HFF-Myc (cell line): ENCODE data around the gene EXOC3L2.

Experiments used
- DNase-seq: peaks from one replicate; pipeline ENCODE4 v3.0.0-alpha.2; 2011; ENCODE audit warnings: low read depth; ENCODE audit errors: extremely low read depth
- H3K4me3 ChIP-seq: replicated peaks from 2 replicates; pipeline ENCODE4 v1.5.1; 2011; ENCODE audit warnings: low read depth, mild to moderate bottlenecking, control low read depth, low read length
- TF ChIP-seq, protein P1 (sequence below): IDR thresholded peaks from 2 replicates; pipeline ENCODE4 v1.5.1; 2012; ENCODE audit warnings: mild to moderate bottlenecking, low read depth, low read length, control low read depth; ENCODE audit errors: missing control alignments

Gene EXOC3L2

GRCh38 chr19:45245334-45245787, at the start of gene EXOC3L2:
EXOC3L2 (minus strand) TSS chr19:45245407; CDS start chr19:45239045, 6,362 bp downstream.
- TF ChIP-seq, protein P1, sequence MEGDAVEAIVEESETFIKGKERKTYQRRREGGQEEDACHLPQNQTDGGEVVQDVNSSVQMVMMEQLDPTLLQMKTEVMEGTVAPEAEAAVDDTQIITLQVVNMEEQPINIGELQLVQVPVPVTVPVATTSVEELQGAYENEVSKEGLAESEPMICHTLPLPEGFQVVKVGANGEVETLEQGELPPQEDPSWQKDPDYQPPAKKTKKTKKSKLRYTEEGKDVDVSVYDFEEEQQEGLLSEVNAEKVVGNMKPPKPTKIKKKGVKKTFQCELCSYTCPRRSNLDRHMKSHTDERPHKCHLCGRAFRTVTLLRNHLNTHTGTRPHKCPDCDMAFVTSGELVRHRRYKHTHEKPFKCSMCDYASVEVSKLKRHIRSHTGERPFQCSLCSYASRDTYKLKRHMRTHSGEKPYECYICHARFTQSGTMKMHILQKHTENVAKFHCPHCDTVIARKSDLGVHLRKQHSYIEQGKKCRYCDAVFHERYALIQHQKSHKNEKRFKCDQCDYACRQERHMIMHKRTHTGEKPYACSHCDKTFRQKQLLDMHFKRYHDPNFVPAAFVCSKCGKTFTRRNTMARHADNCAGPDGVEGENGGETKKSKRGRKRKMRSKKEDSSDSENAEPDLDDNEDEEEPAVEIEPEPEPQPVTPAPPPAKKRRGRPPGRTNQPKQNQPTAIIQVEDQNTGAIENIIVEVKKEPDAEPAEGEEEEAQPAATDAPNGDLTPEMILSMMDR = no peak
- DNase-seq = no peak
- H3K4me3 ChIP-seq = no peak within 1 kb of the TSS

GRCh38 chr19:45294291-45295029, 49.3 kb upstream of the EXOC3L2 start:
- TF ChIP-seq, protein P1 = no peak
- no peak overlapping the region for H3K4me3 ChIP-seq
- no peak for DNase-seq

GRCh38 chr19:45293682-45294081, 48.5 kb upstream of the EXOC3L2 start:
- no peak overlapping the region for H3K4me3 ChIP-seq
- no peak for DNase-seq
- TF ChIP-seq, protein P1 = no peak

- TF ChIP-seq, protein P1 = no peak
- DNase-seq = no peak
- no peak overlapping the region for H3K4me3 ChIP-seq
These were observed 46.6 kb upstream of the EXOC3L2 start for GRCh38 chr19:45291834-45292233.

GRCh38 chr19:45290381-45290931, 45.2 kb upstream of the EXOC3L2 start:
- TF ChIP-seq, protein P1 = no peak
- no peak for DNase-seq
- H3K4me3 ChIP-seq = no peak overlapping the region

GRCh38 chr19:45283443-45284033, 38.3 kb upstream of the EXOC3L2 start:
- TF ChIP-seq, protein P1 = no peak
- DNase-seq = no peak
- no peak overlapping the region for H3K4me3 ChIP-seq
